Endothelial cell (in vitro differentiated cells): ENCODE measurements around the gene C10orf62. TPM values are rescaled to one million over a fixed set of nuclear protein-coding genes. Genes with fewer than 3 reads are reported as not detected.

Experiments
- DNase-seq: peaks from one replicate; pipeline ENCODE4 v3.0.0; 2021; ENCODE audit warnings: low spot score
- H3K27ac Mint-ChIP-seq: one replicate; pipeline ENCODE4 v1.8.0; 2021; ENCODE audit warnings: mixed read lengths, inconsistent platforms; ENCODE audit not compliant: unreplicated experiment
- H3K27me3 Mint-ChIP-seq: one replicate; pipeline ENCODE4 v1.8.0; 2021; ENCODE audit warnings: mild to moderate bottlenecking, moderate library complexity, mixed read lengths, inconsistent platforms; ENCODE audit not compliant: unreplicated experiment
- H3K36me3 Mint-ChIP-seq: one replicate; pipeline ENCODE4 v1.8.0; 2021; ENCODE audit warnings: mild to moderate bottlenecking, low read depth, mixed read lengths, inconsistent platforms; ENCODE audit not compliant: unreplicated experiment
- H3K4me1 Mint-ChIP-seq: one replicate; pipeline ENCODE4 v1.8.0; 2021; ENCODE audit warnings: mild to moderate bottlenecking, mixed read lengths, inconsistent platforms; ENCODE audit not compliant: unreplicated experiment
- H3K4me3 Mint-ChIP-seq: one replicate; pipeline ENCODE4 v1.8.0; 2021; ENCODE audit warnings: mild to moderate bottlenecking, mixed read lengths, inconsistent platforms; ENCODE audit not compliant: unreplicated experiment
- H3K9me3 Mint-ChIP-seq: one replicate; pipeline ENCODE4 v1.8.0; 2021; ENCODE audit warnings: mixed read lengths, inconsistent platforms; ENCODE audit not compliant: unreplicated experiment
- total RNA-seq: library from RNA; stranded (reverse); fragmentation: NEBNext Ultra II Directional; extraction: Animal tissue kit (Norgen Biotek cat#: 25700); gene quantifications from one replicate; pipeline ENCODE4 v1.2.1, GENCODE V29; 2021; ENCODE audit not compliant: unreplicated experiment
- TF ChIP-seq, protein P1 (sequence below): fragments of 200-600 bp; sonication (generic); IDR thresholded peaks from one replicate; pipeline ENCODE4 v1.5.0; 2021; ENCODE audit warnings: antibody characterized with exemption; ENCODE audit not compliant: unreplicated experiment

The C10orf62 gene
- total RNA-seq, 1 donor from 2014 or later: not detected

- DNase-seq: no peak
- Mint-ChIP-seq H3K4me3 (no peak overlapping the region), H3K36me3 (no peaks in the 10 kb centered on the region), H3K27ac (no peak overlapping the region), H3K27me3 (peaks cover 9% of the 10 kb centered on the region), H3K4me1 (peaks cover 3% of the 10 kb centered on the region), H3K9me3 (no peaks in the 10 kb centered on the region)
- TF ChIP-seq, protein P1, sequence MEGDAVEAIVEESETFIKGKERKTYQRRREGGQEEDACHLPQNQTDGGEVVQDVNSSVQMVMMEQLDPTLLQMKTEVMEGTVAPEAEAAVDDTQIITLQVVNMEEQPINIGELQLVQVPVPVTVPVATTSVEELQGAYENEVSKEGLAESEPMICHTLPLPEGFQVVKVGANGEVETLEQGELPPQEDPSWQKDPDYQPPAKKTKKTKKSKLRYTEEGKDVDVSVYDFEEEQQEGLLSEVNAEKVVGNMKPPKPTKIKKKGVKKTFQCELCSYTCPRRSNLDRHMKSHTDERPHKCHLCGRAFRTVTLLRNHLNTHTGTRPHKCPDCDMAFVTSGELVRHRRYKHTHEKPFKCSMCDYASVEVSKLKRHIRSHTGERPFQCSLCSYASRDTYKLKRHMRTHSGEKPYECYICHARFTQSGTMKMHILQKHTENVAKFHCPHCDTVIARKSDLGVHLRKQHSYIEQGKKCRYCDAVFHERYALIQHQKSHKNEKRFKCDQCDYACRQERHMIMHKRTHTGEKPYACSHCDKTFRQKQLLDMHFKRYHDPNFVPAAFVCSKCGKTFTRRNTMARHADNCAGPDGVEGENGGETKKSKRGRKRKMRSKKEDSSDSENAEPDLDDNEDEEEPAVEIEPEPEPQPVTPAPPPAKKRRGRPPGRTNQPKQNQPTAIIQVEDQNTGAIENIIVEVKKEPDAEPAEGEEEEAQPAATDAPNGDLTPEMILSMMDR: no peak
These were observed 12.0 kb downstream of the C10orf62 start for GRCh38 chr10:97601268-97602215.

GRCh38 chr10:97607095-97607636, 17.6 kb downstream of the C10orf62 start:
- H3K9me3 Mint-ChIP-seq: no peaks in the 10 kb centered on the region
- H3K4me1 Mint-ChIP-seq: no peaks in the 10 kb centered on the region
- no peaks in the 10 kb centered on the region for H3K27me3 Mint-ChIP-seq
- TF ChIP-seq, protein P1: no peak
- no peak overlapping the region for H3K27ac Mint-ChIP-seq
- H3K36me3 Mint-ChIP-seq: no peaks in the 10 kb centered on the region
- no peak for DNase-seq
- H3K4me3 Mint-ChIP-seq: no peak overlapping the region

- no peak for DNase-seq
- H3K4me3 Mint-ChIP-seq: no peak overlapping the region
- no peaks in the 10 kb centered on the region for H3K4me1 Mint-ChIP-seq
- no peaks in the 10 kb centered on the region for H3K27me3 Mint-ChIP-seq
- H3K9me3 Mint-ChIP-seq: no peaks in the 10 kb centered on the region
- TF ChIP-seq, protein P1: no peak
- no peaks in the 10 kb centered on the region for H3K36me3 Mint-ChIP-seq
- no peak overlapping the region for H3K27ac Mint-ChIP-seq
These were observed 19.6 kb downstream of the C10orf62 start for GRCh38 chr10:97608991-97609561.

GRCh38 chr10:97611473-97611872, 22.0 kb downstream of the C10orf62 start:
- H3K4me3 Mint-ChIP-seq: no peak overlapping the region
- TF ChIP-seq, protein P1: no peak
- no peak overlapping the region for H3K27ac Mint-ChIP-seq
- H3K4me1 Mint-ChIP-seq: no peaks in the 10 kb centered on the region
- no peaks in the 10 kb centered on the region for H3K27me3 Mint-ChIP-seq
- no peaks in the 10 kb centered on the region for H3K9me3 Mint-ChIP-seq
- DNase-seq: no peak
- H3K36me3 Mint-ChIP-seq: no peaks in the 10 kb centered on the region

DNA sequence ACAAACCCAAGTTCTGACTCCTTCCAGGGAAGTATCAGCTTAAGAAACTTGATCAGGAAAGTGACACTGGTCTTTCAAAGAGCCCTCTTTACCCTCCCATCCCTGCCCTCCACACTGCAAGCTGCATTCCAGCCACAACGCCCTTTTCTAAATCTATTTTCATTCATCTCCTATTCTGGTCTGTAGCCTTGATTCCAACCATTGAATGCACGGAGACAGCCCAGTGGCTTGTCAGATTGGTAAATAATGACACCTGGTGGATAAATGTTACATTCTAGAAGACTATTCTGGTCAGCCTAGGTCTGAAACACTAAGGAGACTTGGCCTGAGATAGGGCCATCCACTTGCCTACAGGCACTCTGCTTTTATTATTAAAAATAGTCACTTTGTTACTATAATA, 22.9 kb downstream of the C10orf62 start:
- Mint-ChIP-seq H3K36me3 (peaks cover 4% of the 10 kb centered on the region), H3K9me3 (no peaks in the 10 kb centered on the region), H3K4me1 (no peaks in the 10 kb centered on the region), H3K27me3 (no peaks in the 10 kb centered on the region), H3K27ac (no peak overlapping the region), H3K4me3 (no peak overlapping the region)
- TF ChIP-seq, protein P1: no peak
- no peak for DNase-seq
